NK-92 (cell line): ENCODE results near the gene ZAP70.

Experiments used
- DNase-seq: peaks from one replicate; lab custom pipeline; 2025; ENCODE audit not compliant: unreplicated experiment; lab: John Stamatoyannopoulos, UW

ZAP70 gene

DNA sequence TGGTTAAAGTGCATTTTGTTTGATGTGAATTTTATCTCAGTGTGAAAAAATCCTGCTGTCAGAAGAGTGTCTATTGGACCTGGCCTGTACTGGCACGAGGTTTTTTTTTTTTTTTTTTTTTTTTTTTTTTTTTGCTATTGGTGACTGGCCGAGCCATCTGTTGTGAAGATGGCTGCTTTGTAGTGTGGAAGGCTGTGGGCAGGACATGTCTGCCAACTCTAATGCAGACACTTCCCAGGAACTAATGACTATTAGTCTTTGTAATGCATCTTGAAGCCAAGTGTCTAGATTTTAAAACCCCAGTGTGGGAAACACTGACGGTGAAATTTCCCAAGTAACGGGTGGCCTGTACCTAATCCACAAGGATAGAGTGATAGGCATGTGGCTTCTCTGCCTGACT, 34.3 kb downstream of the ZAP70 start:
- DNase-seq = no peak

DNA sequence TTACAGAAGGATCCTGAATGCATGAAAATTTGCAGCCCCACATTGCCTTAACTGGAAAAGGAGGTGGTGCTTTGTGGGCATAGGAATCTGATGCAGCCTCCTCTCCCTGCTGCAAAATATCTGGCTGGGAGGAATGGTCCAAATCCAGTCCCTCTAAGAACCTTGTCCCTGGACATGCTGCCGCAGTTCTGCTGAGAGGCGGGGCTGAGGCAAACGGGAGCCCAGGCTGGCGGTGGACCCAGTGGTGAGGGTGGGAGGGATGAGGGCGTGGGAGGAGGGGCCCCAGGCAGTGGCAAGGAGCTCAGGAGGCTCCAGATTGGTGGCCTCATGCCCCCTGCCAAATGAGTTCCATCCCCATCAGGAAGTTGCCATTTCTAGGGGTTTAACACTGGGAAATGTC, 36.2 kb downstream of the ZAP70 start:
- no peak for DNase-seq

DNA sequence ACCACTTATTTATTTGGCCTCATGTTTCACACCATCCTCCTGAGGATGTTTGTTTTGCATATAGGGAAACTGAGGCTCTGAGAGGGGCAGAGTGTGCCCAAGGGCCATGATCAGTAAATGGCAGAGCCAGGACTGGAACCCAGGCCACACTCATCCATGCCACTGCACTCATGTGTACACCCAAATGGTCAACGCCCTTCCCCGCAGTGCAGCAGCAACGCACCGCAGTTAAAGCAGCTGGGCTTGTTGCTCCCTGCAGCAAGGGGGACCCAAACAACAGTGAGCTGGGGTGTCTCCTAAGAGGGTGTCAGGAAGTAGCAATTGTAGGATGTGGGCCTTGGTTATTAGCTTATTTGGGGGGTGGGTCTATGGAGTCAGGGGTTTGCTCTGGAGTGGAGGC, 36.6 kb downstream of the ZAP70 start:
- DNase-seq = no peak

DNA sequence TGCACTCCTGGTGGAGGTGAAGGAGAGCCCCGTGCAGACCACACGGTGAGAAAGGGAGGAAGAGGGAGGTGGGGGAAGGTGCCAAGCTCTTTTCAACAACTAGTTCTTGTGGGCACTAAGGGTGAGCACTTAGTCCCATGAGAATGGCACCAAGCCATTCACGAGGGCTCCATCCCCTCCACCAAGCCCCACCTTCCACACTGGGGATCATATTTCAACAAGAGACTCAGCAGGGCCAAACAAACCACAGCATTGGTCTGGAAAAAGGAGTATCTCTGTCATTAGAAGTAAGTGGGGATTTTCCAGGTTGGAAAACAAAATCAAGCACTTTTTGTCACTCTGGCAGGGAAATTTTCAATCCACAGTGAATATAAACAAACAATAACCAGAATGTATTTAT, 38.4 kb downstream of the ZAP70 start:
- DNase-seq = no peak

DNA sequence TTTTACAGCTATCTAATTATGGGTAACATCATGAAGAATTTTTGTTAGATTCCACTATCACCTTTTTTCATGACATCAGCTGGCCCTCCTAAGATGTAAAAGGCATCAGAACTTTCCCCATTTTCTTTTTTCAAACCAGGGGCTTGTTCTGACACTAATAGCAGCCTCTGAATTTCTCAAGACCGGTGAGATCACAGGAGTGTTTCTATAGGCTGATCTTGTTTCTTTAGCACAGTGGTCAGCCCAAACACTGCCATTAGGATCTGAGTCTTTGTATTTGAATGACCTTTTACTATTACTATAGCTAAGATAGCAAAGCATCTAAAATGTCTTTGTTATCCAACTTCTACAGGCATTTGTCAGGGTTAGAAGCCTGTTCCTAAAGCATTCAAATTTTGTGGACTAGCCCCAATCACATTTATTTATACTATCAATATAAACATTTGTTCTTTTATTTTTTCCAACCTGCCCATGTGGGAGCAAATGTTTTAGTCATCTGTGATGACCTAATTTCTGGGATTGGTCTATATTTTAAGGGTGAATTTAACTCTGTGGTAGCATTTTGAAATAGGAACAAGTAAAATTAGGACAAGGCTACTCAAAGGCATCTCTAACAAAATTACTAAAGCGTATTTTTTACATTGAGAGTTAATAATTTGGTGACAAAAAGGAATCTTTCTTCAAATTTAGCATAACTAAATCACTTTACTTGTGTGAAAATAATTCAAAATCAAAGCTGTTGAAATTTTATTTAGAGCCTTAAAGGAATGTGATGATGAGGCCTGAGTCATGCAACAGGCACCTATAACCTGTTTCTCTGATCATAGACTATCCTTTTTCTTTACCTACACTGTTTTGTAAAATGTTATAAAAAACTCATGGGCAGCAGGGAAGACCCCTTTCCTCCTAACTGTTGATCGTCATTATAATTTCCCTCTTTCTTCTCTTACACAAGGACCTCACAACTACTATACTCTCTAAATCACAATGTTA, 39.3 kb downstream of the ZAP70 start:
- DNase-seq = no peak

DNA sequence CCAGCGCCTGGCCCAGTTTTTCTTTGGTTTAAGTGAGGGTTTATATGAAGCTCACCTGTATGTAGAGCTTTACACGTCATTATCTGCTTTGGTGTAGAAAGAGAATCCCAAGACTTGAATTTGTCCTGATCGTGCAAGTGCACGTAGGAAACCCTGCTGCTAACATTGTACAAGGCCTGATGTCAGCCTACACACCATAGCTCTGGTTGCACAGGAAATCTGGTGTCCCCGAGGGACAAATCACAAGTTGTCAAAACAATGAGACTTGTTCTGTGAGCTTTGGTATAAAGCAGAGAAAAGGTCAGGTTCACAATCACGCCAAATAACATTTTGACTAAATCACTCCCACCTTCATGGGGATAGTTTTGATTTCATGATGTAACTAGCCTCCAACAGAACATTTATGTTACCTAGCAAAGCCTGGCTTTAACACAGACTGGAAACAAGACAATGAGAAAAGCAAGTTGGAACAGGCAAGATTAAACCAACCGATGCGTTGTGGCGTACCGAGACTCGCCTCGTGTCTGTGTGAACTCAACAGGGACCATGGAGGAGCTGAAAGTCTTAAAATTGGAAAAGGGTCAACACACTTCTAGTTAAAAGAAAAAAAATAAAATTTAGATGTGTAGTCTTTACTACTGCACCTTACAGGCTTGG, 41.4 kb downstream of the ZAP70 start:
- DNase-seq = no peak

DNA sequence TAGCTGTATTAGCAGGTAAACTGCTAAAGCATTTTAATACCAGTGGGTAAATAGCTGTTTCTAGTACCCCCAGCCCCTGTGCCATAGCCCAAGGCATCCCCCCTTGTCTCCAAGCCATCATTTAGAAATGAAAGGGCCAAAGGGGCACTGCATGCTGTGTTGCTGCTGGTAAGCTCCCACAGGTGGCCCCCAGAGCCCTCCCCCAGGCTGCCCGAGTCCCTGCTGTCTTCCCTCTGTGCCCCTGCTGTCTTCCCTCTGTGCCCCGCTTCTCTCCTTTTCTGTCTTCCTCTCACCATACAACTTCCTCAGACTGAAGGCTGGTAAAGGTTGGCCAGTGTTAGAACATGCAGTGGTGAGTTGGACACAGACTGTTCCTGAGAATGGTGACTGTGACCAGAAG, 42.1 kb downstream of the ZAP70 start:
- DNase-seq = no peak

DNA sequence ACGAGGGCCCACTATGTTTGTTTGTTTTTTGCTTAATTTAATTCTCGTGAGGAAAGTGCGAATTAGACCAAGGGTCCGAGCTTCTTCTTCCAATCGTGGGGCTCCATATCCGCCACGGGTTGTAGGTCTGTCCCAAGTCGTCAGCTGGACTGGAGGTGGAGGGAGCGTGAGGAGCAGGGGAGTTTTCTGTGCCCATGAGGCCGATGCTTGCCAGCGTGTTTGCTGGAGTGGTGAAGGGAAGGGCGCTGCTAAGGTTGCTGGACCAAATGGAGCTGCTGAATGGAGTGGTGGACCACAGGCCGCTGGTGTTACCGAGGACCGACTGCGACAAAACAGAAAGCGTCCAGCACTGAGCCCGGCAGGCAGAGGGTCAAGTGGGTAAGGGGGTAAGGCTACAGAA, 43.7 kb downstream of the ZAP70 start:
- no peak for DNase-seq

DNA sequence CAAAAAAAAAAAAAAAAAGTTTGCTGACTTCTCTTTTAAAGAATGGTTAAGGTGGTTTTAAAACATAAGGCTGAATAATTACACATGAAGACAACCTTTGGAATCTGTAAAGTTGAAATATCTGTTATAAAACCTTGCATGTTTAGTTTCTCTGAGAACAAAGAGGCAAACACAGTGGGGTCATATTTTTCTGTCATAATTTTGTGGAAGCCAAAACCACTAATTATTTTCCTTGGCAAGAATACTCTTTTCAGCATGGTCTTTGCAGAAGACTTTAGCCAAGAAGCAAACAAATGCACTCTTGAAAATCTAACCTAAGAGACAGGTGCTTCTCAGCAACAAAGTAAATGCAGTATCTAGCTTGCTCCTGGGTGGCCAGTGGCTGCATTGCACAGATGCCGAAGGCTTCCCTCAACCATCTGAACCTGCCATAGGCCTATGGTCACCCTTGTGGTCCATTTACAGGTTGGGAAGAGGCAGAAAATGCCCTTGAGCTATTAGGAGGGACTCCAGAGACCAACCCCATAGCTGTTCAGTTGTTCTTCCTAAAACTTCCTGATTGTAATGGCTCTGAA, 44.8 kb downstream of the ZAP70 start:
- no peak for DNase-seq

DNA sequence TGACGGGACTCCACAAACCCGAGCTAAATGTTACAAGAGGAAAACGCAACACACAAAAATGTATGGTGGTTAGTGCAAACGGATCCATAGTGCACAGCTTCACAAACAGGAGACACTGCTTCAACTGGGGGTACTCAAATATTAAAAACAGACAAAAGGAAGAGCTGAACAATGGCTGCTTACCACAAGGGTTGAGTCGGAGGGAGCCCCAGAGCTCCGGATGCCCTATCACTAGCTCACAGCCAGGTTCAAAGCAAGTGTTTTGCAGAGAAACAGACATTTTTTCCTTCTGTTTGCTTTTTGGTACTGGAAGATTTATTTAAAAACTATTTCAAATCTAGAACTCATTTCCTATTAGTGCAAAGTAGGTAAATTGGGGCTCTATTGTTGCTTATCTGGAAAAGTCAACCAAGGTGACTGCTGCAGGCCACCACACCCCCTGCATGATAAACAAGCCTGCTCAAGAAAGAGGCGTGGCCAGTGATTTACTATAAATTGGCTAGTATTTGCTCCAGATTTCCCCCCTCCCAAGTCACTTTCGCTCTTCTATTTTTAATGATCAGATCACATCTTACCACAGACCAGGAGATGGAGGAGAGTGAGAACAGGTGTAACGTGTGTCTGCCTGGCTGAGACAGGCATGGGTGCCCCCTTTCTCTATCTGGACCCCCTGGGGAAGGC, 46.5 kb downstream of the ZAP70 start:
- DNase-seq = no peak

DNA sequence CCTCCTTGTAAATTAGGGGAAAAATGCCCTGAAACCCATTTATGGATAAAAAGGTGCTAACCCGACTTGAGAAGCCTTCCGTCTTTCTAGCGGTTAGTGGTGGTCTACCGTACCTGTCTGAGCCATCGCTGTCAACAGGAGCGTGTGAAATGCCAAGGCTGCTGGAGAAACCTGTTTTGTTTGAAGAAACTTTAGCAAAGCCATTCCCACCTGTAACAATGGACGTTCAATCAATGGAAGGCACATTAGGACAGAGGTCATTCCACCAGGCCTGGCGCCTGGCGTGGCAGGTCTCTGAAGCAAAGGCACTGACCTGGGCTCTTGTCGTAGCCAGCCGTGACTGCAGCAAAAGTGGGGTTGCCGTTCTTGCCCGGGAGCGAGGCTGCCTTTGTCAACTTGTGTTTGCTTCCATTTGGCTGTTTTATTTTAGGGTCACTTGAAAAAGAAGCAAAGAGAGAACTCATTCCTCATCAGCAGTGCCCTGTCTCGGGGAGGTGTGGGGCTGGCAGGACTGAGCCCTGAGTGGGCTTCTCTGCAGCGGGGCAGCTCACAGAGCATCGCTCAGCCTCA, 47.2 kb downstream of the ZAP70 start:
- DNase-seq = no peak

DNA sequence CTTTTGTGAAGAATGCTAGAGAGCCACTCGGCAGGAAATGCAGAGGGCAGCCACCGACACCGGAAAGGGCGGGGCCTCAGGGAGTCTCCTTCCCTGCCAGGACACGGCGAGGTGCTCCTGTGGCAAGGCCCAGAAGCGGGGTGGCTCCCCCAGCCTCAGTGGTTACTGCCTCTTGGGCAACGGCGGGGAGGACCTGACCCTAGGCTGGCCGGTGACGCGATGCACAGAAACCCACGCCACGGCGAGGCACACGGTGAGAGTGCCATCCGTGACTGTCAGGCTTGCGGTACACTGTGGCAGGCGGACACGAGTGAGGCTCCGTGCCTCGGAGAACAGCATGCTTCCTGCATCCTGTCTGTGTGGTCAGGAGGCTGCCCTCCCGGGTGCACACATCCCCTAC, 47.8 kb downstream of the ZAP70 start:
- no peak for DNase-seq

DNA sequence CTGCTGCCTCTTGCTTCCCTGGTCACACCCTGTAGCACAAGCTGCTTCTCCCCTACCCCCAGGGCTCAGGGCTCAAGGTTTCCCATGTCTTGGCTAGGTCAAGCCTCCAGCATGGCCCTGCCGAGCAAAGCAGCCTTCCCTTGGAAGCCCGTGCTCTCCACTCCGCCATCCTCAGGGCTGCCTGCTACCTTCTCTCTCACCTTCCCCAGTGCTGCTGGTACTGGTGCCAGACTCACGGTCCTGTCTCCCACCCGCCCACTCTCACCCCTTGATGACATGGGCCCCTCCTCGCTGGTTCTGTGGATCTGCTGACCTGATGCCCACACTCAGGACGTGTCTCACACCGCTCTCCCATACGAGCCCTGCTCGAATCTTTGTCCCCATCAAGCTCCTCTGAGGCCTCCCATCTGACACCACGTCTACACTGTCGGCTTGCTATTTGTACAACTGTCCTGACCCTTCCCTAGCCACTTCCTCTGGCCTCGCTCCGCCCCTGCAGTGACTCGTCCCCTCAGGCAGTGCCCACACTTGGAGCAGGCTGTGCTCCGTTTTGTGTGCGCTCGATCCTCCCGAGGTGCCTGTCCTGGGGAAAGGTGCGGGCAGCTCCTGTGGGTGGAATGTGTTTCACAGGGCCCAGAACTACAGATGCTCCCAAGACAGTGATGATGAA, 49.9 kb downstream of the ZAP70 start:
- DNase-seq = no peak

DNA sequence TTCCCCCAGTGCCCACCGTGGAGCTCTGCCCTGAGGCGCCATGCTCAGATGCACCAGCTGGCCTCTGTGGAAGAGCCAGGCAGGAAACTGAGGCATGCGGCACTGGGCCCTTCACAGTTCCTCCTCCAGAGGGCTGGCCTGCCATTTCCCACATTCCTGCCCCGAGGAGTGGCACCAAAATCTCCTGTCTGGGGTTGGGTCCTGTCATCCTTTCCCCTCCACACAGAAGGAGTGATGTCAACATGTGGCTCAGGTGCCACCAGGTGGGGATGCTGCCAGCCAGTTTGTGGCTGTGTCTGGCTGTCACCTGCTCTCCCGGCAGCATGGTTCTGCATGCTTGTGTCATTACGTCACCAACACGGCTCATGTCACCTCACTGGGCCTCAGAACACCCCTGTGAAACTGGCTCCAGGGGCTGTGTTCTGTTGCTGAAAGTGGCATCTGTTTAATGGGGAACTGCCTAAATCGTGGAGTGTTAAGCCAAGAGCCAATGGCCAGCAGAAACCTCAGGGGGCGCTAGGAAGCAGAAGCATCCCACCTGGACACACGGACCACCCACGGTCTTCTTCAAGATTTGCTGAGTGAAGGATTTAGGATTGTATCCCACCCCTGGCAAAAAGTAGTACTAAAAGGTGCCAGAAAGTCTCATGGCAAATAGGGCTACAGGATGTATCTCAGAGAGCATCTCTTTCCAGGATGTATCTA, 51.3 kb downstream of the ZAP70 start:
- no peak for DNase-seq

DNA sequence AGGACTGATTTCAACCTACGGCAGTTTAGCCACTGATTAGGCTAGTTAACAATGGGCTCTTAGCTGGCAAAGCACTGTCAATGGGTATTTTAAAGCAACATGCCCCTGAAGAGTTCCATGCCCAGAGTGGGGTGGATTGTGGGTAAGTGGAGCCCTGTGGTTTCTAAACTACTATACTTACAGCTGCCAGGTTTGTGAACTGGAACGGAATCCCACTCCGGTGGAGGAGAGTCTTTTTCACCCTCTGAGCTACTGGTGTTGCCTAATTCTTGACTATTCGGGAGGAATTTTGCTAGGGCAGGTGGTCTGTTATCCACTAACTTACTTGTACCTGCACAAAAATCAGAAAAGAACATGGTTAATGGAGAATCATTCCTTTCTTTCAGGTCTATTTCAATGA, 52.6 kb downstream of the ZAP70 start:
- no peak for DNase-seq

DNA sequence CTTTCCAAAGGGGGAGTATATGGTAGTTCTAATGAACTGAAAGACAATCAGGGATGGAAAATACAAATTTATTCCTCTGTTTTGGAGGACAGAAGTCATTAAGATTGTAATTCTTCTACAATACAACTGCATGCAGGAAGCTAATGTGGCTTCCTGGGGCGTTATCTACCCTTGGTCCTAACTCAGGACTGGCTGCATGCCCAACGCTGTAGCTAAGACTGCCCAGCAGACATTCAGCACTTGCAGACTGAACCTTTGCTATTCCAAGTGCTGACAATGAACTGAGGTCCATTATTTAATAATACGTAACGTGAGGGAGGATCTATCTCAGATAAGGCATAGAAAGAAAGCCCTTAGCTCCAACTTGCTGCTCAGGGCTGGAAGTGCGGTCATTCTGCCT, 53.2 kb downstream of the ZAP70 start:
- no peak for DNase-seq

DNA sequence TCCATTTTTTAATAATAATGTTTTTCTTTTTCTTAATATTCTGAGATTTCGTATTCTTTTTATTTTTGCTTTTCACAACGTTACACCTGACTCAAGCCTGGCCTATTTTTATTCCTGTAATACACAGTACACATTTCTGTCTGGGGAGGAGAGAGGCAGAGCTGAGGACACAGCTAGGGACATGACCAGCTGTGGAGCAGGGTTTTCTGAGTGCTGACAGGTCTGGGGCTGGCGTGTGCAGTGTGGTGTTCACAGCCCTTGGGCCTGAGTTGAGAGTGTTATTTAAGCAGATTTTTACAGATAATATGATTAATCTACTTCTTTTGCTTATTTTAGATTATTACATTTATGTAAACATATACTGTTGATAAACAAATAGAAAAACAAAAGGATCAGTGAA, 55.9 kb downstream of the ZAP70 start:
- DNase-seq = no peak

DNA sequence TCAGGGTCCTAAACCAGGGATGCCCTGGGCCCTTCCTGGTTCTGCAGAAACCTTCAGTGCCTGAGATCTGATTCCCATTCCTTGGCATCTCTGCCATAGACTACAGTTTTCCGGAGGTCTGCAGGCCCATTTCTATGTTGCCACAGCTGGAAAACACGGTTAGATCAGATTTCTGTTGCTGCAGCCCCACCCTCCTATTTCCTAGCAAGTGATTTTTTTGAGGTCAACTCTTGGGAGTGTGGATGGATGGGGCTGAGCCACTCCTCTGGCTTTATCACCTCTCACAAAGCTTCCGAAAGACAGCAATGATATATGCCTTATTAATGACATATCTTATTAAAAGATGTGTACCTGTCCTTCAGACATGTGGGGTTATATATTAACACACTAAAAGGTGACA, 56.3 kb downstream of the ZAP70 start:
- DNase-seq = no peak

DNA sequence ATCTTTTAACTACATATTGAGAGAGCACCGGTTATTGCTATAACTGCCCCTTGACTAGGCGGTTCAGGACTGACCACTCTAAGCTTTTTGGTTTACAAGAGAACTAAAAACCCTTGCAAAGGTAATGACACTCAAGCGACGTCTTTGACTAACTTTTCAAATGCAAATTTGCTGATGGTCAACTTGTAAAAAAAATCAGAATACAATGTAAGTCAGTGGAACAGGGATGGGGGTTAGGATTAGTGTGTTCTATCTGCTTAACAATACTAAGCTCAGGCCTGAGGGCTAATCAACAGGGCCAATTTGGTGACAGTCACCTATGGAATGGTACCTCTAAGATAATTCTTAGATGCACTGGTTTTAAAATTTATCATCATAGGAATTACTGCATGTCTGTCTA, 57.1 kb downstream of the ZAP70 start:
- DNase-seq = no peak

DNA sequence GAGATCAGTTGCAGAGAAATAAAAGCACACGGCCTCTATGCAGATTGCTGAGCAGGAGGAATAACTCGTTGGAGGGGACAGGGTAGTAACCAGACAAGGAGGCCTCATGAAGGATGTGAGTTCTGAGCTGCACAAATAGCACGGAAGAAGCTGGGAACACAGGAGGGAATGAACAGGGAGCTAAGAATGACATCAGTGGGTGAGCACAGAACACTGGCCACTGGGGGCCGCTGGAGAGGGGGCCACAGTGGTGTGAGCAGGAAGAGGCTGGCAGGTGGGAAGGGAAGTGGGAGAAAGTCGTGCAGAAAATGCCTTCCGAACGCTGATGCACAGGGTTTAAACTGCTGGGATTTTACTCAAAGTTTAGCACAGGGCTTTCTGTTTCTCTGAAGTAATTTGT, 61.0 kb downstream of the ZAP70 start:
- no peak for DNase-seq
